ENCODE data around the gene B3GLCT. TPM values are rescaled to one million over a fixed set of nuclear protein-coding genes. Genes with fewer than 3 reads are reported as not detected.

The B3GLCT gene
- total and polyA plus RNA-seq, 2 of the 13 experiments (the other 11 are each of a cell fraction or from before 2014, with no cell fraction given): 2.0 to 7.1 TPM

GRCh38 chr13:31162151-31163008, 37.4 kb upstream of the B3GLCT start (continued):
- TF ChIP-seq GMEB1 (CRISPR knock-in tag; IDR thresholded peaks at IDR 0.05; ENCODE audit: borderline replicate concordance): peak; percentile 70; the same call in 1 of the 2 replicates
- TF ChIP-seq ZNF512 (CRISPR knock-in tag; IDR thresholded peaks at IDR 0.05): no peak
- no peak for TF ChIP-seq CCDC6 (CRISPR knock-in tag; IDR thresholded peaks at IDR 0.05)
- TF ChIP-seq BCL3 (CRISPR knock-in tag; IDR thresholded peaks at IDR 0.05): no peak
- no peak for TF ChIP-seq ZNF776 (CRISPR knock-in tag; IDR thresholded peaks at IDR 0.05)
- TF ChIP-seq ZNF414 (CRISPR knock-in tag; IDR thresholded peaks at IDR 0.05): no peak
- TF ChIP-seq ZNF513 (CRISPR knock-in tag; conservative IDR thresholded peaks at IDR 0.05): no peak
- no peak for TF ChIP-seq ATRX (CRISPR knock-in tag; IDR thresholded peaks at IDR 0.05; ENCODE audit: borderline replicate concordance)
- TF ChIP-seq KMT2A (CRISPR knock-in tag; IDR thresholded peaks at IDR 0.05): no peak
- TF ChIP-seq YEATS2 (CRISPR knock-in tag; IDR thresholded peaks at IDR 0.05; ENCODE audit: borderline replicate concordance): peak; percentile 63
- TF ChIP-seq SUZ12 (IDR thresholded peaks at IDR 0.05; ENCODE audit: low read depth, low read length): peak; percentile 95
- TF ChIP-seq HIVEP1 (CRISPR knock-in tag; IDR thresholded peaks at IDR 0.05): peak; percentile 50; the same call in 1 of the 2 replicates
- no peak for TF ChIP-seq MTF2 (CRISPR knock-in tag; IDR thresholded peaks at IDR 0.05; ENCODE audit: borderline replicate concordance)
- TF ChIP-seq RXRB (CRISPR knock-in tag; IDR thresholded peaks at IDR 0.05; ENCODE audit: borderline replicate concordance): no peak; the same call in 1 of the 2 replicates
- no peak for TF ChIP-seq MIER3 (CRISPR knock-in tag; IDR thresholded peaks at IDR 0.05; ENCODE audit: borderline replicate concordance)
- no peak for TF ChIP-seq MIXL1 (CRISPR knock-in tag; IDR thresholded peaks at IDR 0.05)
- no peak for TF ChIP-seq TCF7 (IDR thresholded peaks at IDR 0.05; ENCODE audit: low read depth)
- no peak for TF ChIP-seq ZNF546 (CRISPR knock-in tag; conservative IDR thresholded peaks at IDR 0.05)
- TF ChIP-seq CREBL2 (CRISPR knock-in tag; IDR thresholded peaks at IDR 0.05; ENCODE audit: borderline replicate concordance): no peak
- no peak for TF ChIP-seq MZF1 (CRISPR knock-in tag; IDR thresholded peaks at IDR 0.05; ENCODE audit: borderline replicate concordance)
- no peak for TF ChIP-seq ZBTB8A (CRISPR knock-in tag; IDR thresholded peaks at IDR 0.05; ENCODE audit: borderline replicate concordance, low read depth)
